Mesenchymal stem cell (in vitro differentiated cells and primary cell): ENCODE data around the gene TMED8.
A peak's percentile ranks its signal among the peaks of the same experiment; 100 is the strongest.

Experiments used
- DNase-seq: peaks from one replicate; pipeline ENCODE4 v3.0.0-alpha.2; 2013
- H2AFZ ChIP-seq: one replicate; pipeline ENCODE4 v1.6.1; 2013; ENCODE audit warnings: low read depth, mild to moderate bottlenecking, control low read depth, inconsistent platforms, low read length, moderate library complexity
- H2AK5ac ChIP-seq: 2 replicates; pipeline ENCODE4 v1.6.1; 2013; ENCODE audit warnings: low read length, moderate library complexity, mild to moderate bottlenecking, inconsistent platforms; ENCODE audit not compliant: severe bottlenecking
- H2BK120ac ChIP-seq: one replicate; pipeline ENCODE4 v1.6.1; 2013; ENCODE audit warnings: low read depth, mild to moderate bottlenecking, inconsistent platforms, low read length, moderate library complexity
- H2BK12ac ChIP-seq, 2 experiments: one replicate each; pipeline ENCODE4 v1.6.1; 2013; ENCODE audit warnings: inconsistent platforms in 2 of 2, low read length in 2 of 2, mild to moderate bottlenecking in 2 of 2, moderate library complexity in 2 of 2, control low read depth in 1 of 2
- H2BK15ac ChIP-seq: one replicate; pipeline ENCODE4 v1.6.1; 2013; ENCODE audit warnings: mild to moderate bottlenecking, low read depth, inconsistent platforms; ENCODE audit not compliant: poor library complexity, severe bottlenecking
- H2BK5ac ChIP-seq: 2 replicates; pipeline ENCODE4 v1.6.1; 2013; ENCODE audit warnings: low read depth, mild to moderate bottlenecking, low read length, control low read depth, inconsistent platforms; ENCODE audit not compliant: poor library complexity, severe bottlenecking
- H3K14ac ChIP-seq, 2 experiments: one replicate each; pipeline ENCODE4 v1.6.1; 2013; ENCODE audit warnings: inconsistent platforms in 2 of 2, low read length in 2 of 2, control low read depth in 1 of 2, mild to moderate bottlenecking in 1 of 2, moderate library complexity in 1 of 2
- H3K18ac ChIP-seq, 2 experiments: one replicate each; pipeline ENCODE4 v1.6.1; 2013; ENCODE audit warnings: inconsistent platforms in 2 of 2, low read length in 2 of 2, control low read depth in 1 of 2, low read depth in 1 of 2, mild to moderate bottlenecking in 1 of 2
- H3K23ac ChIP-seq, 2 experiments: one replicate each; pipeline ENCODE4 v1.6.1; 2013; ENCODE audit warnings: inconsistent platforms in 2 of 2, low read length in 2 of 2, mild to moderate bottlenecking in 2 of 2, moderate library complexity in 2 of 2, control low read depth in 1 of 2
- H3K27ac ChIP-seq: 2 replicates; pipeline ENCODE4 v1.5.1; 2013; ENCODE audit warnings: mild to moderate bottlenecking, moderate library complexity, low read length, control low read depth, inconsistent platforms; ENCODE audit not compliant: poor library complexity, severe bottlenecking
- H3K27me3 ChIP-seq, 2 experiments: 2 replicates each; pipeline versions ENCODE4 v1.6.1 to v1.7.0; 2013; ENCODE audit warnings: low read length in 2 of 2, mild to moderate bottlenecking in 2 of 2, moderate library complexity in 2 of 2, control low read depth in 1 of 2, inconsistent platforms in 1 of 2; ENCODE audit not compliant: control insufficient read depth in 1 of 2, insufficient read depth in 1 of 2
- H3K36me3 ChIP-seq, 2 experiments: 2 replicates each; pipeline versions ENCODE4 v1.6.1 to v1.7.0; 2013; ENCODE audit warnings: low read length in 2 of 2, control low read depth in 1 of 2, inconsistent platforms in 1 of 2, low read depth in 1 of 2, mild to moderate bottlenecking in 1 of 2; ENCODE audit not compliant: insufficient read depth in 2 of 2, control insufficient read depth in 1 of 2
- H3K4ac ChIP-seq, 2 experiments: one replicate each; pipeline ENCODE4 v1.6.1; 2013; ENCODE audit warnings: inconsistent platforms in 2 of 2, low read length in 2 of 2, mild to moderate bottlenecking in 2 of 2, moderate library complexity in 2 of 2, control low read depth in 1 of 2, low read depth in 1 of 2
- H3K4me1 ChIP-seq: 2 replicates; pipeline ENCODE4 v1.6.1; 2013; ENCODE audit warnings: low read depth, low read length, control low read depth; ENCODE audit not compliant: control insufficient read depth, insufficient read depth
- H3K4me2 ChIP-seq: 2 replicates; pipeline ENCODE4 v1.6.1; 2013; ENCODE audit warnings: low read length, mild to moderate bottlenecking, inconsistent platforms; ENCODE audit not compliant: poor library complexity, severe bottlenecking
- H3K4me3 ChIP-seq, 2 experiments: 2 replicates each; pipeline versions ENCODE4 v1.5.1 to v1.7.0; 2013; ENCODE audit warnings: low read length in 2 of 2, mild to moderate bottlenecking in 2 of 2, control low read depth in 1 of 2, low read depth in 1 of 2; ENCODE audit not compliant: insufficient read depth in 1 of 2
- H3K79me1 ChIP-seq: replicated peaks from 2 replicates; pipeline ENCODE4 v1.6.1; 2013; ENCODE audit warnings: mild to moderate bottlenecking, control low read depth, low read length, inconsistent platforms; ENCODE audit not compliant: poor library complexity, severe bottlenecking
- H3K9ac ChIP-seq: 2 replicates; pipeline ENCODE4 v1.7.0; 2013; ENCODE audit warnings: mild to moderate bottlenecking, low read length, moderate library complexity
- H3K9me3 ChIP-seq: 2 replicates; pipeline ENCODE4 v1.7.0; 2013; ENCODE audit warnings: mild to moderate bottlenecking, low read length; ENCODE audit not compliant: control insufficient read depth
- H4K8ac ChIP-seq: one replicate; pipeline ENCODE4 v1.6.1; 2013; ENCODE audit warnings: inconsistent platforms, mild to moderate bottlenecking, low read length, moderate library complexity
- H4K91ac ChIP-seq: one replicate; pipeline ENCODE4 v1.6.1; 2013; ENCODE audit warnings: mild to moderate bottlenecking, low read length, inconsistent platforms
- WGBS: methylation state at CpG from one replicate; pipeline ENCODE4 v1.1.7; 2013; ENCODE audit warnings: mixed read lengths; 5-methylcytosine and 5-hydroxymethylcytosine counted together

The TMED8 gene

GRCh38 chr14:77303417-77304156, 73.3 kb downstream of the TMED8 start:
- Histone ChIP-seq H3K18ac (peak overlapping the region; percentile 25 to 81), H2BK15ac (no peak overlapping the region), H2AFZ (no peak overlapping the region), H2AK5ac (peak overlapping the region; percentile 21), H3K4me3 (no peak overlapping the region), H3K14ac (no peak overlapping the region), H4K91ac (peak overlapping the region; percentile 65), H3K4ac (peak overlapping the region in 1 of 2 experiments; percentile 42), H3K27me3 (no peaks in the 10 kb centered on the region), H2BK12ac (peak overlapping the region; percentile 44 to 66), H3K79me1 (peaks cover 31% of the 10 kb centered on the region), H2BK120ac (no peak overlapping the region), H3K27ac (peak overlapping the region; percentile 77), H3K4me1 (peaks cover 24% of the 10 kb centered on the region), H3K9ac (peak overlapping the region; percentile 74), H3K9me3 (no peaks in the 10 kb centered on the region), H3K36me3 (peaks cover 22 to 38% of the 10 kb centered on the region in 2 experiments), H3K23ac (peak overlapping the region in 1 of 2 experiments; percentile 16), H4K8ac (peak overlapping the region; percentile 78), H2BK5ac (peak overlapping the region; percentile 19), H3K4me2 (no peak overlapping the region)
- peak; percentile 99 for DNase-seq
- 50% methylated on average over 3 of the region's 4 CpGs for WGBS

GRCh38 chr14:77302926-77303325, 74.0 kb downstream of the TMED8 start:
- Histone ChIP-seq H3K4ac (peak overlapping the region in 1 of 2 experiments; percentile 9), H3K36me3 (peaks cover 29 to 44% of the 10 kb centered on the region in 2 experiments), H2AFZ (no peak overlapping the region), H3K14ac (no peak overlapping the region), H2BK5ac (peak overlapping the region; percentile 19), H3K4me2 (no peak overlapping the region), H2BK12ac (peak overlapping the region; percentile 45 to 81), H3K18ac (peak overlapping the region in 1 of 2 experiments; percentile 79), H2BK120ac (peak overlapping the region; percentile 1), H3K9me3 (no peaks in the 10 kb centered on the region), H4K91ac (peak overlapping the region; percentile 57), H3K79me1 (peaks cover 37% of the 10 kb centered on the region), H2AK5ac (peak overlapping the region; percentile 21), H4K8ac (no peak overlapping the region), H3K23ac (no peak overlapping the region), H2BK15ac (peak overlapping the region; percentile 30), H3K4me3 (no peak overlapping the region), H3K4me1 (peaks cover 24% of the 10 kb centered on the region), H3K27me3 (no peaks in the 10 kb centered on the region), H3K27ac (peak overlapping the region; percentile 77), H3K9ac (peak overlapping the region; percentile 74)
- peak; percentile 95 for DNase-seq
- 28% methylated on average over 5 of the region's 5 CpGs for WGBS

- peak overlapping the region in 1 of 2 experiments; percentile 3 for H3K23ac ChIP-seq
- H3K9ac ChIP-seq: peak overlapping the region; percentile 45
These were observed 75.8 kb downstream of the TMED8 start for GRCh38 chr14:77301103-77301502.

GRCh38 chr14:77299771-77300170, 77.1 kb downstream of the TMED8 start:
- Histone ChIP-seq H4K91ac (no peak overlapping the region), H3K4me2 (no peak overlapping the region), H3K9ac (no peak overlapping the region), H2AK5ac (no peak overlapping the region), H3K9me3 (no peaks in the 10 kb centered on the region), H3K23ac (no peak overlapping the region), H4K8ac (no peak overlapping the region), H2BK15ac (no peak overlapping the region), H3K18ac (no peak overlapping the region), H3K4ac (no peak overlapping the region), H2BK120ac (no peak overlapping the region), H2BK5ac (no peak overlapping the region), H3K27me3 (no peaks in the 10 kb centered on the region), H3K27ac (no peak overlapping the region), H3K79me1 (peaks cover 38% of the 10 kb centered on the region), H3K14ac (no peak overlapping the region), H3K4me1 (peaks cover 15% of the 10 kb centered on the region), H2BK12ac (no peak overlapping the region), H3K4me3 (no peak overlapping the region), H3K36me3 (peaks cover 42 to 53% of the 10 kb centered on the region in 2 experiments), H2AFZ (no peak overlapping the region)
- no peak for DNase-seq
- WGBS: 83% methylated on average over 4 of the region's 4 CpGs

More at GRCh38 chr14:77301103-77301502, 75.8 kb downstream of the TMED8 start:
- Histone ChIP-seq H3K36me3 (peaks cover 43 to 60% of the 10 kb centered on the region in 2 experiments), H3K9me3 (no peaks in the 10 kb centered on the region), H3K18ac (peak overlapping the region in 1 of 2 experiments; percentile 41), H3K4me2 (no peak overlapping the region), H4K8ac (peak overlapping the region; percentile 22), H3K4ac (no peak overlapping the region), H3K4me1 (peaks cover 20% of the 10 kb centered on the region), H2BK15ac (no peak overlapping the region), H3K4me3 (no peak overlapping the region), H3K14ac (no peak overlapping the region), H2AK5ac (no peak overlapping the region), H3K27ac (no peak overlapping the region), H2BK5ac (no peak overlapping the region), H3K79me1 (peaks cover 39% of the 10 kb centered on the region), H2BK120ac (no peak overlapping the region), H4K91ac (no peak overlapping the region), H2AFZ (no peak overlapping the region), H3K27me3 (no peaks in the 10 kb centered on the region), H2BK12ac (no peak overlapping the region)
- 32% methylated on average over 10 of the region's 10 CpGs for WGBS
- peak; percentile 87 for DNase-seq
